Astrocyte (in vitro differentiated cells and primary cell): ENCODE measurements around the gene GSK3B. TPM values are rescaled to one million over a fixed set of nuclear protein-coding genes. Genes with fewer than 3 reads are reported as not detected.

ENCODE experiments used
- DNase-seq: peaks from one replicate; pipeline ENCODE4 v3.0.0-alpha.2; 2010; ENCODE audit warnings: low read depth
- FAIRE-seq: peaks from 2 replicates; lab custom pipeline; 2011; peaks lifted over from hg19 to GRCh38; lab: Jason Lieb, UNC
- H2AFZ ChIP-seq: 2 replicates; pipeline ENCODE4 v1.6.0; 2012; ENCODE audit warnings: low read depth, low read length, inconsistent platforms
- H3K27ac ChIP-seq: 2 replicates; pipeline ENCODE4 v1.5.1; 2011; ENCODE audit warnings: low read depth, low read length, inconsistent platforms
- H3K27me3 ChIP-seq: 2 replicates; pipeline ENCODE4 v1.6.0; 2011; ENCODE audit warnings: low read length, inconsistent platforms; ENCODE audit not compliant: insufficient read depth
- H3K36me3 ChIP-seq: 2 replicates; pipeline ENCODE4 v1.5.1; 2011; ENCODE audit warnings: low read length, inconsistent platforms; ENCODE audit not compliant: insufficient read depth
- H3K4me1 ChIP-seq: 2 replicates; pipeline ENCODE4 v1.5.1; 2011; ENCODE audit warnings: low read length, inconsistent platforms; ENCODE audit not compliant: insufficient read depth
- H3K4me2 ChIP-seq: 2 replicates; pipeline ENCODE4 v1.6.0; 2012; ENCODE audit warnings: low read length, inconsistent platforms
- H3K4me3 ChIP-seq: 2 replicates; pipeline ENCODE4 v1.5.1; 2011; ENCODE audit warnings: low read depth, mild to moderate bottlenecking, low read length, inconsistent platforms; ENCODE audit not compliant: insufficient read depth
- H3K79me2 ChIP-seq: 2 replicates; pipeline ENCODE4 v1.6.0; 2012; ENCODE audit warnings: mild to moderate bottlenecking, low read length, inconsistent platforms; ENCODE audit not compliant: insufficient read depth
- H3K9ac ChIP-seq: 2 replicates; pipeline ENCODE4 v1.6.0; 2012; ENCODE audit warnings: mild to moderate bottlenecking, low read length, inconsistent platforms
- H3K9me3 ChIP-seq: 2 replicates; pipeline ENCODE4 v1.5.1; 2012; ENCODE audit warnings: low read depth, mild to moderate bottlenecking, low read length, inconsistent platforms; ENCODE audit not compliant: insufficient read depth
- H4K20me1 ChIP-seq: 2 replicates; pipeline ENCODE4 v1.6.0; 2012; ENCODE audit warnings: low read length, inconsistent platforms; ENCODE audit not compliant: insufficient read depth
- H3K27ac Mint-ChIP-seq: one replicate; pipeline ENCODE4 v1.8.0; 2021; ENCODE audit warnings: mild to moderate bottlenecking, mixed read lengths; ENCODE audit not compliant: unreplicated experiment
- H3K27me3 Mint-ChIP-seq: one replicate; pipeline ENCODE4 v1.8.0; 2021; ENCODE audit warnings: low read depth, mixed read lengths; ENCODE audit not compliant: unreplicated experiment
- H3K36me3 Mint-ChIP-seq: one replicate; pipeline ENCODE4 v1.8.0; 2021; ENCODE audit warnings: low read depth, mixed read lengths; ENCODE audit not compliant: unreplicated experiment
- H3K4me1 Mint-ChIP-seq: one replicate; pipeline ENCODE4 v1.8.0; 2021; ENCODE audit warnings: low read depth, mixed read lengths; ENCODE audit not compliant: unreplicated experiment
- H3K4me3 Mint-ChIP-seq: one replicate; pipeline ENCODE4 v1.8.0; 2021; ENCODE audit warnings: mild to moderate bottlenecking, moderate library complexity, mixed read lengths; ENCODE audit not compliant: unreplicated experiment
- H3K9me3 Mint-ChIP-seq: one replicate; pipeline ENCODE4 v1.8.0; 2021; ENCODE audit warnings: mild to moderate bottlenecking, mixed read lengths; ENCODE audit not compliant: unreplicated experiment
- EZH2 ChIP-seq: IDR thresholded peaks from 2 replicates; pipeline ENCODE4 v1.6.1; 2012; ENCODE audit warnings: mild to moderate bottlenecking, low read length, inconsistent platforms; ENCODE audit not compliant: insufficient read depth
- total RNA-seq: library from RNA; stranded (reverse); gene quantifications from 2 replicates; pipeline ENCODE4 v1.2.1, GENCODE V29; 2021
- TF ChIP-seq, protein P1 (sequence below): IDR thresholded peaks from 2 replicates; pipeline ENCODE4 v1.5.1; 2011; ENCODE audit warnings: low read depth, mild to moderate bottlenecking, inconsistent platforms, low read length, moderate library complexity; ENCODE audit not compliant: insufficient read depth

GSK3B gene
- total RNA-seq, 1 donor from 2014 or later = 80.6 TPM

- peaks cover 2% of the 10 kb centered on the region for H3K9me3 Mint-ChIP-seq
- H3K9me3 ChIP-seq = no peaks in the 10 kb centered on the region
- H4K20me1 ChIP-seq = no peaks in the 10 kb centered on the region
- no peak overlapping the region for H3K27ac ChIP-seq
- no peak overlapping the region for H3K27ac Mint-ChIP-seq
- H3K79me2 ChIP-seq = no peaks in the 10 kb centered on the region
- TF ChIP-seq, protein P1, sequence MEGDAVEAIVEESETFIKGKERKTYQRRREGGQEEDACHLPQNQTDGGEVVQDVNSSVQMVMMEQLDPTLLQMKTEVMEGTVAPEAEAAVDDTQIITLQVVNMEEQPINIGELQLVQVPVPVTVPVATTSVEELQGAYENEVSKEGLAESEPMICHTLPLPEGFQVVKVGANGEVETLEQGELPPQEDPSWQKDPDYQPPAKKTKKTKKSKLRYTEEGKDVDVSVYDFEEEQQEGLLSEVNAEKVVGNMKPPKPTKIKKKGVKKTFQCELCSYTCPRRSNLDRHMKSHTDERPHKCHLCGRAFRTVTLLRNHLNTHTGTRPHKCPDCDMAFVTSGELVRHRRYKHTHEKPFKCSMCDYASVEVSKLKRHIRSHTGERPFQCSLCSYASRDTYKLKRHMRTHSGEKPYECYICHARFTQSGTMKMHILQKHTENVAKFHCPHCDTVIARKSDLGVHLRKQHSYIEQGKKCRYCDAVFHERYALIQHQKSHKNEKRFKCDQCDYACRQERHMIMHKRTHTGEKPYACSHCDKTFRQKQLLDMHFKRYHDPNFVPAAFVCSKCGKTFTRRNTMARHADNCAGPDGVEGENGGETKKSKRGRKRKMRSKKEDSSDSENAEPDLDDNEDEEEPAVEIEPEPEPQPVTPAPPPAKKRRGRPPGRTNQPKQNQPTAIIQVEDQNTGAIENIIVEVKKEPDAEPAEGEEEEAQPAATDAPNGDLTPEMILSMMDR = no peak
- no peak for TF ChIP-seq EZH2
- H3K4me3 ChIP-seq = no peak overlapping the region
- no peak for DNase-seq
- H3K4me1 ChIP-seq = peaks cover 8% of the 10 kb centered on the region
- FAIRE-seq = no peak
- no peak overlapping the region for H3K4me2 ChIP-seq
- H3K4me1 Mint-ChIP-seq = no peaks in the 10 kb centered on the region
- H3K36me3 ChIP-seq = no peaks in the 10 kb centered on the region
- no peak overlapping the region for H3K9ac ChIP-seq
- no peak overlapping the region for H2AFZ ChIP-seq
- H3K36me3 Mint-ChIP-seq = no peaks in the 10 kb centered on the region
- H3K27me3 Mint-ChIP-seq = peaks cover 47% of the 10 kb centered on the region
- H3K4me3 Mint-ChIP-seq = no peak overlapping the region
- H3K27me3 ChIP-seq = no peaks in the 10 kb centered on the region
Observed at GRCh38 chr3:119808244-119808643, 286.0 kb downstream of the GSK3B start.

- Histone ChIP-seq H3K27ac (no peak overlapping the region), H3K9me3 (no peaks in the 10 kb centered on the region), H2AFZ (no peak overlapping the region), H3K36me3 (no peaks in the 10 kb centered on the region), H3K4me3 (no peak overlapping the region), H3K79me2 (no peaks in the 10 kb centered on the region), H4K20me1 (no peaks in the 10 kb centered on the region), H3K9ac (no peak overlapping the region), H3K4me2 (no peak overlapping the region), H3K27me3 (no peaks in the 10 kb centered on the region), H3K4me1 (no peaks in the 10 kb centered on the region)
- no peak overlapping the region for H3K4me3 Mint-ChIP-seq
- DNase-seq (no peak), FAIRE-seq (no peak)
- H3K27ac Mint-ChIP-seq = no peak overlapping the region
- peaks cover 2% of the 10 kb centered on the region for H3K4me1 Mint-ChIP-seq
- H3K27me3 Mint-ChIP-seq = peaks cover 4% of the 10 kb centered on the region
- H3K9me3 Mint-ChIP-seq = no peaks in the 10 kb centered on the region
- H3K36me3 Mint-ChIP-seq = no peaks in the 10 kb centered on the region
- no peak for TF ChIP-seq EZH2
- TF ChIP-seq, protein P1 = no peak
Observed at GRCh38 chr3:119800844-119801243, 293.4 kb downstream of the GSK3B start.

GRCh38 chr3:119796785-119797184 lies 297.5 kb downstream of the GSK3B start:
- peaks cover 4% of the 10 kb centered on the region for H3K27me3 Mint-ChIP-seq

More at GRCh38 chr3:119796785-119797184, 297.5 kb downstream of the GSK3B start:
- Histone ChIP-seq H3K9me3 (no peaks in the 10 kb centered on the region), H3K4me1 (peaks cover 4% of the 10 kb centered on the region), H4K20me1 (no peaks in the 10 kb centered on the region), H3K36me3 (no peaks in the 10 kb centered on the region), H3K4me2 (no peak overlapping the region), H3K27ac (no peak overlapping the region), H3K79me2 (no peaks in the 10 kb centered on the region), H2AFZ (no peak overlapping the region), H3K4me3 (no peak overlapping the region), H3K9ac (no peak overlapping the region), H3K27me3 (no peaks in the 10 kb centered on the region)
- H3K27ac Mint-ChIP-seq = no peak overlapping the region
- H3K4me1 Mint-ChIP-seq = peaks cover 13% of the 10 kb centered on the region
- H3K4me3 Mint-ChIP-seq = no peak overlapping the region
- FAIRE-seq (no peak), DNase-seq (no peak)
- H3K36me3 Mint-ChIP-seq = peaks cover 3% of the 10 kb centered on the region
- peaks cover 5% of the 10 kb centered on the region for H3K9me3 Mint-ChIP-seq
- TF ChIP-seq EZH2 = no peak
- TF ChIP-seq, protein P1 = no peak
